OCI-LY3 (cell line): Measurements from ENCODE around the gene OPRL1.

ENCODE experiments used
- CTCF ChIP-seq: fragments of 200-600, 300-600 bp; sonication (generic); IDR thresholded peaks from 2 replicates; pipeline ENCODE4 v1.5.1; 2014; ENCODE audit warnings: antibody characterized with exemption, low read length, low read depth
- EZH2phosphoT487 ChIP-seq: fragments of 200-600 bp; shearing (Covaris generic); IDR thresholded peaks from 2 replicates; pipeline ENCODE4 v1.6.1; 2018; ENCODE audit warnings: antibody characterized with exemption, mixed run types, low read depth

GRCh38 chr20:64078934-64079272 lies 979 bp upstream of the OPRL1 start:
- TF ChIP-seq CTCF (no peak), EZH2phosphoT487 (no peak)
